ENCODE results near the gene SCRN1.

GRCh38 chr7:29895559-29895958 is 94.0 kb downstream of the SCRN1 start:
- TF ChIP-seq YY1 (IDR thresholded peaks at IDR 0.05; ENCODE audit: insufficient read depth, insufficient read length) (no peak), SUZ12 (IDR thresholded peaks at IDR 0.05; ENCODE audit: extremely low read depth, insufficient read depth, insufficient read length) (no peak)
